Measurements from ENCODE around the gene TLR4. TPM values are rescaled to one million over a fixed set of nuclear protein-coding genes. Genes with fewer than 3 reads are reported as not detected.

The TLR4 gene
- total RNA-seq, 1 donor: 46.7 TPM

GRCh38 chr9:117678871-117679270 lies 25.3 kb upstream of the TLR4 start:
- Histone ChIP-seq H3K79me2 (ENCODE audit: insufficient read depth, low read length) (no peaks in the 10 kb centered on the region), H4K20me1 (ENCODE audit: insufficient read depth, low read length) (no peaks in the 10 kb centered on the region), H3K27ac (ENCODE audit: low read depth, low read length) (peak overlapping the region; percentile 29), H3K4me1 (ENCODE audit: insufficient read depth, low read length) (peaks cover 22% of the 10 kb centered on the region), H3K4me2 (ENCODE audit: insufficient read depth, low read length) (peak overlapping the region; percentile 26), H3K9me3 (ENCODE audit: low read depth, low read length) (no peaks in the 10 kb centered on the region), H2AFZ (ENCODE audit: low read length) (peak overlapping the region; percentile 33), H3K36me3 (ENCODE audit: insufficient read depth, low read length) (no peaks in the 10 kb centered on the region), H3K4me3 (ENCODE audit: insufficient read depth, low read length) (no peak overlapping the region), H3K27me3 (ENCODE audit: insufficient read depth, low read length) (no peaks in the 10 kb centered on the region)
- no peak for TF ChIP-seq CTCF (IDR thresholded peaks at IDR 0.05; ENCODE audit: extremely low read depth, low read depth, low read length)
- DNase-seq (ENCODE audit: insufficient read length, low spot score, missing footprints): no peak

- no peaks in the 10 kb centered on the region for H3K27me3 ChIP-seq (ENCODE audit: insufficient read depth, low read length)
- no peak overlapping the region for H3K4me3 ChIP-seq (ENCODE audit: insufficient read depth, low read length)
- no peaks in the 10 kb centered on the region for H3K79me2 ChIP-seq (ENCODE audit: insufficient read depth, low read length)
- peak overlapping the region; percentile 29 for H3K27ac ChIP-seq (ENCODE audit: low read depth, low read length)
- TF ChIP-seq CTCF (IDR thresholded peaks at IDR 0.05; ENCODE audit: extremely low read depth, low read depth, low read length): no peak
- no peak for DNase-seq (ENCODE audit: insufficient read length, low spot score, missing footprints)
- H4K20me1 ChIP-seq (ENCODE audit: insufficient read depth, low read length): no peaks in the 10 kb centered on the region
- H3K4me2 ChIP-seq (ENCODE audit: insufficient read depth, low read length): peak overlapping the region; percentile 26
- no peaks in the 10 kb centered on the region for H3K36me3 ChIP-seq (ENCODE audit: insufficient read depth, low read length)
- H3K9me3 ChIP-seq (ENCODE audit: low read depth, low read length): no peaks in the 10 kb centered on the region
- peaks cover 22% of the 10 kb centered on the region for H3K4me1 ChIP-seq (ENCODE audit: insufficient read depth, low read length)
- no peak overlapping the region for H2AFZ ChIP-seq (ENCODE audit: low read length)
Measured at GRCh38 chr9:117679416-117679815, 24.8 kb upstream of the TLR4 start.

- TF ChIP-seq CTCF (IDR thresholded peaks at IDR 0.05; ENCODE audit: extremely low read depth, low read depth, low read length): no peak
- Histone ChIP-seq H3K9me3 (ENCODE audit: low read depth, low read length) (no peaks in the 10 kb centered on the region), H3K4me3 (ENCODE audit: insufficient read depth, low read length) (no peak overlapping the region), H3K79me2 (ENCODE audit: insufficient read depth, low read length) (no peaks in the 10 kb centered on the region), H3K4me1 (ENCODE audit: insufficient read depth, low read length) (peaks cover 22% of the 10 kb centered on the region), H3K4me2 (ENCODE audit: insufficient read depth, low read length) (no peak overlapping the region), H3K27ac (ENCODE audit: low read depth, low read length) (no peak overlapping the region), H3K36me3 (ENCODE audit: insufficient read depth, low read length) (no peaks in the 10 kb centered on the region), H3K27me3 (ENCODE audit: insufficient read depth, low read length) (no peaks in the 10 kb centered on the region), H4K20me1 (ENCODE audit: insufficient read depth, low read length) (no peaks in the 10 kb centered on the region), H2AFZ (ENCODE audit: low read length) (no peak overlapping the region)
- no peak for DNase-seq (ENCODE audit: insufficient read length, low spot score, missing footprints)
Measured at GRCh38 chr9:117681888-117682287, 22.3 kb upstream of the TLR4 start.

GRCh38 chr9:117682955-117683710 lies 21.1 kb upstream of the TLR4 start:
- no peaks in the 10 kb centered on the region for H3K27me3 ChIP-seq (ENCODE audit: insufficient read depth, low read length)
- H3K4me2 ChIP-seq (ENCODE audit: insufficient read depth, low read length): peak overlapping the region; percentile 59
- H3K9me3 ChIP-seq (ENCODE audit: low read depth, low read length): no peaks in the 10 kb centered on the region
- DNase-seq (ENCODE audit: insufficient read length, low spot score, missing footprints): no peak
- H3K4me3 ChIP-seq (ENCODE audit: insufficient read depth, low read length): no peak overlapping the region
- peak overlapping the region; percentile 13 for H2AFZ ChIP-seq (ENCODE audit: low read length)
- no peak for TF ChIP-seq CTCF (IDR thresholded peaks at IDR 0.05; ENCODE audit: extremely low read depth, low read depth, low read length)
- H3K79me2 ChIP-seq (ENCODE audit: insufficient read depth, low read length): no peaks in the 10 kb centered on the region
- H3K36me3 ChIP-seq (ENCODE audit: insufficient read depth, low read length): no peaks in the 10 kb centered on the region
- H3K4me1 ChIP-seq (ENCODE audit: insufficient read depth, low read length): peaks cover 18% of the 10 kb centered on the region
- peak overlapping the region; percentile 12 for H3K27ac ChIP-seq (ENCODE audit: low read depth, low read length)
- no peaks in the 10 kb centered on the region for H4K20me1 ChIP-seq (ENCODE audit: insufficient read depth, low read length)

All from osteoblast (primary cell).